Ovary (tissue), 3 donors: ENCODE data around the gene GRIK4.

Experiments used
- CTCF ChIP-seq, 3 donors: fragments of 450-650 bp in 2 of 3; fragments of 200-600 bp in 1 of 3; IDR thresholded peaks; one replicate each; pipeline versions ENCODE4 v1.5.1 to v1.8.0; 2016 to 2022; ENCODE audit warnings: antibody characterized with exemption in 3 of 3, mild to moderate bottlenecking in 1 of 3
- EP300 ChIP-seq: sonication (generic); formaldehyde crosslinking; IDR thresholded peaks from one replicate; pipeline ENCODE4 v1.6.1; 2017; ENCODE audit warnings: antibody characterized with exemption
- donor health status: DM: no; HTN: no; CAD: no.

- TF ChIP-seq CTCF (IDR thresholded peaks at IDR 0.05) (no peak), EP300 (no peak)
These were observed 49.7 kb downstream of the GRIK4 start for GRCh38 chr11:120561286-120561685.
